Thoracic aorta (tissue), 2 donors: Measurements from ENCODE around the gene ATP13A2. TPM values are rescaled to one million over a fixed set of nuclear protein-coding genes. Genes with fewer than 3 reads are reported as not detected.

Source experiments
- ATAC-seq: fragments of 150-250 bp; one replicate; pipeline ENCODE4 v1.8.0; 2017; ENCODE audit warnings: low read depth; ENCODE audit not compliant: insufficient number of reproducible peaks, low FRiP score
- DNase-seq: peaks from one replicate; pipeline ENCODE4 v3.0.0-alpha.2; 2020; ENCODE audit warnings: low spot score
- H3K27ac ChIP-seq, 2 donors: fragments of 200-600 bp; sonication (generic); 1 replicate in 1 of 2; 2 replicates in 1 of 2; pipeline ENCODE4 v1.5.1; 2016; ENCODE audit warnings: mild to moderate bottlenecking in 2 of 2, moderate library complexity in 2 of 2
- H3K27me3 ChIP-seq: fragments of 200-600 bp; sonication (generic); replicated peaks from 2 replicates; pipeline ENCODE4 v1.6.0; 2016; ENCODE audit warnings: mild to moderate bottlenecking; ENCODE audit not compliant: insufficient read depth
- H3K36me3 ChIP-seq: fragments of 200-600 bp; sonication (generic); one replicate; pipeline ENCODE4 v1.5.1; 2016
- H3K4me1 ChIP-seq, 2 donors: fragments of 200-600 bp; sonication (generic); 1 replicate in 1 of 2; 2 replicates in 1 of 2; pipeline versions ENCODE4 v1.5.1 to v1.6.0; 2016; ENCODE audit warnings: low read depth in 2 of 2, mild to moderate bottlenecking in 1 of 2; ENCODE audit not compliant: control insufficient read depth in 1 of 2
- H3K4me3 ChIP-seq: fragments of 200-600 bp; sonication (generic); 2 replicates; pipeline ENCODE4 v1.5.1; 2016; ENCODE audit warnings: mild to moderate bottlenecking
- H3K9me3 ChIP-seq: fragments of 200-600 bp; sonication (generic); 2 replicates; pipeline ENCODE4 v1.5.1; 2016
- total RNA-seq, 2 donors: library from RNA; depleted of rRNA; stranded (reverse); fragments of >200 nt; gene quantifications; one replicate each; pipeline versions ENCODE4 v1.1.0 to v1.2.3, GENCODE V29; 2016
- TF ChIP-seq, protein P1 (sequence below): fragments of 200-600 bp; sonication (generic); IDR thresholded peaks from one replicate; pipeline ENCODE4 v1.5.1; 2019; ENCODE audit warnings: antibody characterized with exemption

The ATP13A2 gene
- total RNA-seq, 2 donors from 2014 or later: 45.1 to 59.0 TPM

DNA sequence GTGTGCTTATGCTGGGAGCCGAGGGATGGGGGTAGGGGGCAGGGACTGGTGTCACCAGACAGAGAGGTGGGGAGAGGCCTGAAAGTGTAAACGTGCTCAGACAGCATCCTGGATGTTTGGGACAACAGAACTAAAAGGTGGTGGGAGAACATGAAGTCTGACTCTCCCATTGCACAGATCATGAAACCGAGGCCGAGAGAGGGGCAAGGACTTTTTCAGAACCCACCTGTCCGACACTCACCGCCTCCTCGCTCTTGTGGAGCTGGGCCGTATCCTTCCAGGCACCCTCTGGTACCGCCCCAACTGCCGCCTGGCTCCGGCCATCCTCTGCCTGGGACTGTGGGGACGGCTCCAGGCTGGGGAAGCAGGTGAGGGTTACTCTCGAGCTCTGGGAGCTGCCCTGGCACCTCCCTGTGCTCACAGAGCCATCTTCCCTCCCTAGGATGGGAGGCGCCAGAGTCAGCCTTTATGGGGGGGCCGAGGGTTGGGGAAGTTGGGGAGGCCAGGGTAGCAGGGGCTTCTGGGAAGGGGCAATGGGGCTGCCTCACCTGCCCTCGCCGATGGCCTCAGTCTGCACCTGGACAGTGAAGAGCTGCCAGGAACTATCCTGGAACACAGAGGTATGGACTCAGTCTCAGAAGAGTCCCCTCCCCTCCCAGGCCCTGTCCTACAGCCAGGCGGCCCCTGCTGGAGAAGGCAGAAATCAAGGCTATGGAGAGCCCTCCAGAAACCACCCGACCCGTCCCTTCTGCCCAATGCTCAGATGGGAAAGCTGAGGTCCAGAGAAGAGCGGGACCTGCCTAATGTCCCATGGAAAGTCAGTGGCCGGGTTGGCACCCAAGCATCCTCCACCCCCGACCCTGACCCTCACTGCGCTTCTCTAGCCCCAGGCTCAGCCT, 7.0 kb downstream of the ATP13A2 start:
- no peaks in the 10 kb centered on the region for H3K27me3 ChIP-seq
- TF ChIP-seq, protein P1, sequence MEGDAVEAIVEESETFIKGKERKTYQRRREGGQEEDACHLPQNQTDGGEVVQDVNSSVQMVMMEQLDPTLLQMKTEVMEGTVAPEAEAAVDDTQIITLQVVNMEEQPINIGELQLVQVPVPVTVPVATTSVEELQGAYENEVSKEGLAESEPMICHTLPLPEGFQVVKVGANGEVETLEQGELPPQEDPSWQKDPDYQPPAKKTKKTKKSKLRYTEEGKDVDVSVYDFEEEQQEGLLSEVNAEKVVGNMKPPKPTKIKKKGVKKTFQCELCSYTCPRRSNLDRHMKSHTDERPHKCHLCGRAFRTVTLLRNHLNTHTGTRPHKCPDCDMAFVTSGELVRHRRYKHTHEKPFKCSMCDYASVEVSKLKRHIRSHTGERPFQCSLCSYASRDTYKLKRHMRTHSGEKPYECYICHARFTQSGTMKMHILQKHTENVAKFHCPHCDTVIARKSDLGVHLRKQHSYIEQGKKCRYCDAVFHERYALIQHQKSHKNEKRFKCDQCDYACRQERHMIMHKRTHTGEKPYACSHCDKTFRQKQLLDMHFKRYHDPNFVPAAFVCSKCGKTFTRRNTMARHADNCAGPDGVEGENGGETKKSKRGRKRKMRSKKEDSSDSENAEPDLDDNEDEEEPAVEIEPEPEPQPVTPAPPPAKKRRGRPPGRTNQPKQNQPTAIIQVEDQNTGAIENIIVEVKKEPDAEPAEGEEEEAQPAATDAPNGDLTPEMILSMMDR: no peak
- H3K9me3 ChIP-seq: no peaks in the 10 kb centered on the region
- H3K27ac ChIP-seq: no peak overlapping the region
- peaks cover 0 to 4% of the 10 kb centered on the region in 2 donors for H3K4me1 ChIP-seq
- ATAC-seq (no peak), DNase-seq (no peak)
- no peak overlapping the region for H3K4me3 ChIP-seq
- peaks cover 47% of the 10 kb centered on the region for H3K36me3 ChIP-seq

- Histone ChIP-seq H3K27me3 (no peaks in the 10 kb centered on the region), H3K4me1 (no peaks in the 10 kb centered on the region), H3K4me3 (no peak overlapping the region), H3K9me3 (no peaks in the 10 kb centered on the region), H3K27ac (no peak overlapping the region), H3K36me3 (peaks cover 47% of the 10 kb centered on the region)
- TF ChIP-seq, protein P1: no peak
- DNase-seq: no peak
- ATAC-seq: no peak
Observed at GRCh38 chr1:17002524-17002902, 9.2 kb downstream of the ATP13A2 start.

DNA sequence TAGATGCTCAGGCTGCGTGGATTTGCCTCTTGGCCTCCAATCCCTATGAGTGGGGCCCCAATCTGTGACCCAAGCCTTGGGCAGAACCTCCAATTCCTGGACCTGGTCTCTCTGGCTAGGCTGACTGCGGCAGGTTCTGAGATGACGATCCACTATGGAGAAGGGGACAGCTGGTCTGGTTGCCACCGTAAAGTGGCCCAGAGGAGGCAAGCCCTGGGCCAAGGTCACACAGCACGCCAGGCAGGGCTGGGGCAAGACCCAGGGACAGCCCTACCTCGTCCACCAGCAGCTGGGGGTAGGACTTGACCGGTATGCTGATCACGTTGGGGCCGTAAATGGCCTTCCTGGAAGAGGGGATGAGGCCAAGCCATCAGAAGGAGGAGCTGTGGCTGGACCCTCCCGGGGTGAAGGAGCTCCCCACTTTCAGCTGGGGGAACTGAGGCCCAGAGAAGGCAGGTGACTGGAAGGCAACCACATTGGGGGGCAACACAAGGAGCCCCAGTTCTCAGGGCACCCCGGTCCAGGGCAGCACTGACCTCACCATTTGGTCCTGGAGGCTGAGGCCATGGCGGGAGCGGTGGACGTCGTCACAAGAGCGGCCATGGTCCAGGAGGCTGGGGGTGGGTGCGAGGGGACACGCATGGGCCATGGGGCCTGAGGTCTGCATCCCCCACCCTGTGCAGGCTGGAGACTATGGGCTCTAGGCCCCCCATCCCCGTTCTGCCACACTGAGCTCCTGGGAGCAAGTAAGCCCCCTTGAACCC, 9.8 kb downstream of the ATP13A2 start:
- peaks cover 51% of the 10 kb centered on the region for H3K36me3 ChIP-seq
- no peak overlapping the region for H3K27ac ChIP-seq
- ATAC-seq: no peak

DNA sequence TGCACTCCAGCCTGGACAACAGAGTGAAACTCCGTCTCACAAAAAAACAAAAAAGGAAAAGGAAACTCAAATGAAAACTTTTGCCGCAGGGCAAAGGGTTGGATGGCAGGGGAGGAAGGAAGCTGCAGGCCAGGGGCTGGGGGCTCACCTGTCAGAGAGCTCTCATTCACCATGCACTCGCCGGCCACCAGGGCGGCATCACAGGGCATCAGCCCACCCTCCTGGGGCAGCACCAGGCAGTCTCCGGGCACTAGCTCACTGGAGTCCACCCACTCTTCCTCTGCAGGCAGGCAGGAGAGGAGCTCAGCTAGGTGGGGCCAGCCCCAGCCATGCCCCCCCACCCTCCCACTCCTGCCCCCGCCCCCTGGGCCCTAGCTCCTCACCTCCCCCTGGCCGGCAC, 11.9 kb downstream of the ATP13A2 start:
- DNase-seq (no peak), ATAC-seq (no peak)
- Histone ChIP-seq H3K4me3 (no peak overlapping the region), H3K27ac (no peak overlapping the region), H3K4me1 (no peaks in the 10 kb centered on the region), H3K9me3 (no peaks in the 10 kb centered on the region), H3K36me3 (peaks cover 51% of the 10 kb centered on the region), H3K27me3 (no peaks in the 10 kb centered on the region)
- TF ChIP-seq, protein P1: no peak

More for the DNA sequence above, 9.8 kb downstream of the ATP13A2 start:
- no peaks in the 10 kb centered on the region for H3K9me3 ChIP-seq
- TF ChIP-seq, protein P1: no peak
- no peak for DNase-seq
- no peak overlapping the region for H3K4me3 ChIP-seq
- H3K27me3 ChIP-seq: no peaks in the 10 kb centered on the region
- H3K4me1 ChIP-seq: no peaks in the 10 kb centered on the region

DNA sequence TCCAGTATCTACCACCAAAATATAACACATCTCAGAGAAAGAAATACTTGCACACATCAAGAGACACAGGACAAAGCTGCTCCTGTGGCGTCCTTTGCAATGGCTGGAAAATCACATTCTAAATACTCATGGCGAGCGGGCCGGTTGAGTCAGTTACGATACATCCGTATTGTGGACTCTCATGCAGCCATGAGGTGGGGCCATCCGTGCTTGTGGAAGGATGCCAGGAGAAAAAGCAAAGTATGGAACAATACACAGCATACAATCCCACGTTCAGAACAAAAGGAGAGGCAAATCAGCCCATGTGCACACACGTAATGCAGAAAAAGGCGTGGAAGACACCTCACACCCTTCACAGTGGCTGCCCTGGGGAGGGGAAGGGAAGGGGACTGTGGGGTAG, 13.1 kb downstream of the ATP13A2 start:
- Histone ChIP-seq H3K27ac (no peak overlapping the region), H3K27me3 (no peaks in the 10 kb centered on the region), H3K4me3 (no peak overlapping the region), H3K9me3 (no peaks in the 10 kb centered on the region), H3K4me1 (no peaks in the 10 kb centered on the region), H3K36me3 (peaks cover 38% of the 10 kb centered on the region)
- ATAC-seq: no peak
- TF ChIP-seq, protein P1: no peak
- DNase-seq: no peak
